GM21737 (cell line): ENCODE measurements around the gene KCP.
"Not testable (repeated sequence)": the region's sequence is repeated elsewhere in the genome, so short reads cannot be mapped to it uniquely, and the experiment has no call there.

Experiments
- ATAC-seq: cut with Tn5 transposase; IDR thresholded peaks from one replicate; pipeline ENCODE4 v1.9.1; 2021; ENCODE audit warnings: mild to moderate bottlenecking, moderate library complexity; ENCODE audit not compliant: unreplicated experiment

KCP gene

DNA sequence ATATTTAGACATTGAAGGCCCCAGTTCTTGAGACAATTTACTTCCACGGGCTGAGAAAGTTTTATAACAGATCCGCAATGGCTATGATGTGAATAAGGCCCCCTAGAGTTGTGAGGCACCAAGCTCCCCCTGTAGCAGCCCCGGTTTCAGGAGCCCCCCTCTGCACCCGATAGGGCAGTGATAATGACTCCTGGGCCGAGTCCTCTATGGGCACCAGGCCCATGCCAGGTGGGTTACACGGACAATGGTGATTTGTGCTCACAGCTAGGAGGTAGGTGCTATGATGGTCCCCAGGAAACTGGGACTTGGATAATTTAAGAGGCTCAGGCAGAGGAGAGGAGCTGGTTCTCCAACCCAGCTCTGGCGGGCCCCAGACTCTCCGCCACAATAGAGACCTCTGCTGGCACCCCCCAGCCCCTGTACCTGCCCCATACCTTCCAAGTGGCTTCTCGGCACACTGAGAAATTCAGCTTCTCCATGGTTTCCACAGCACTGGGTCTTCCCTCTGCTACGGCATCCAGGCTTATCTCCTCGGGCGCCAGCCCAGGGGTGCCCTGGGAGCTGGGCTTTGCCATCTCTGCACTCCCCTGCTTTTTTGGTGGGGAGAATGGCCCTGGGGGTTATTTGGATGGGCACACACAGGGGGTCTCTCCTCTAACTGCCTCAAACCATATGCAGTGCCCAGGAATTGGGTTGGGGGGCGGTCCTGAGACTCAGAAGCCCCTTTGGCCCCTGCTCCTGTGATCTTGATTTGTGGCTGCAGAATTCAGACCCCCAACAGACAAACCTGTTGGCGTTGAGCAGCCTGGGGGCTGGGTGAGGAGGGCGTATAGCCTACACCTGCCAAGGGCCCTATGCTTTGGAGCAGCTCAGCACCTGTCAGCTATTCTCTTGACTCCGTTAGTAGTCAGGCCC lies 12.2 kb upstream of the KCP start:
- no peak for ATAC-seq

DNA sequence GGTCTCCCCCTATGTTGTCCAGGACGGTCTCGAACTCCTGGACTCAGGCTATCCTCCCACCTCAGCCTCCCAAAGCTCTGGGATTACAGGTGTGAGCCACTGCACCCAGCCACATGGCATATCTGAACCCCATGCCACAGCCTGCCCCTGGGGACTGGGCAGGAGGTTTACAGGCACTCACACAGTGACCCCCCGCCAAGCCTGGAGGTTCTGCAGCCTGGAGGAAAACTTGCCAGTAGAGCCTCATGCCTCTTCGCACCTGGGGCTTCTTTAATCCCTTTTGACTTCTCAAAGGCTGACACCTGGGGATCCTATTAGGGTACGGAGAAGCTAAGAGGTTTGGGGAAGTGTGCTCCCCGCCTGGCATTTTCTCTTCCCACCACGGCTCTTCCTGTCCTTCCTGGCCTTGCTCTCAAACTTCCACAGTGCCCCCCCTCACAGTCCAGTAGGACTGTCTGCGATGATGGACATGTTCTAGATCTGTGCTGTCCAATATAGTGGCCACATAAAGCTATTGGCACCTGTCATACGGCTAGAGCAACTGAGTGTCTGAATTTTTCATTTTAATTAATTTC lies 11.4 kb upstream of the KCP start:
- ATAC-seq: no peak

DNA sequence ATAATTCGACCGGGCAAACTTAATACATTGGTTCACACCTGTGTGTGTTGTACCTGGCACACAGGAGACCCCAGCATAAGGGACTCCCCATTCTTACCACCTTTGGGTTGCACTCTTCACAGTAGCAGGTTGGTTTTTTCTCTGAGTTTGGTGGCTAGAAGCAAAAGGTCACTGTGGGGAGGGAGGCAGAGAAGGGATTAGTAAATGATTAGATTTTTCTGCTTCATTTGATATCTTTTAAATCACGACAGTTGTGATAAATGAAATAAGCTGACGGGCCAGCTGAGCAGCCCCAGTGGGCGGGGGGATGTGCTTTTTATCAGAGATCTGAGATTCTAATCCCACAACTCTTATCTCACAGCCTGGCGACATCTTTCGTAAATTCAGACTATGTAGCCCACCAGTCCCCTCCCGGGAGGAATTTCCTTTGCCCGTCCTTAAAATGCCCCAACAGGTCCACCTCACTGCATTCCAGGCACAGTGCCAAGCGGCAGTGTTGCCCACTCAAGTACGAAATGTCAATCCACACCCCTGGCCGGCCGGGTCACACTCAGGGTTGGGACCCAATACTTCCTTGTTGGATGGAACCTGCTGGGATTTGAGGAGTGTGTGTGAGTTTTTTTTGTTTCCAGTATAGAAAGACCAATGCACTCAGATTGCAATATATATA lies 10.5 kb upstream of the KCP start:
- ATAC-seq: no peak

DNA sequence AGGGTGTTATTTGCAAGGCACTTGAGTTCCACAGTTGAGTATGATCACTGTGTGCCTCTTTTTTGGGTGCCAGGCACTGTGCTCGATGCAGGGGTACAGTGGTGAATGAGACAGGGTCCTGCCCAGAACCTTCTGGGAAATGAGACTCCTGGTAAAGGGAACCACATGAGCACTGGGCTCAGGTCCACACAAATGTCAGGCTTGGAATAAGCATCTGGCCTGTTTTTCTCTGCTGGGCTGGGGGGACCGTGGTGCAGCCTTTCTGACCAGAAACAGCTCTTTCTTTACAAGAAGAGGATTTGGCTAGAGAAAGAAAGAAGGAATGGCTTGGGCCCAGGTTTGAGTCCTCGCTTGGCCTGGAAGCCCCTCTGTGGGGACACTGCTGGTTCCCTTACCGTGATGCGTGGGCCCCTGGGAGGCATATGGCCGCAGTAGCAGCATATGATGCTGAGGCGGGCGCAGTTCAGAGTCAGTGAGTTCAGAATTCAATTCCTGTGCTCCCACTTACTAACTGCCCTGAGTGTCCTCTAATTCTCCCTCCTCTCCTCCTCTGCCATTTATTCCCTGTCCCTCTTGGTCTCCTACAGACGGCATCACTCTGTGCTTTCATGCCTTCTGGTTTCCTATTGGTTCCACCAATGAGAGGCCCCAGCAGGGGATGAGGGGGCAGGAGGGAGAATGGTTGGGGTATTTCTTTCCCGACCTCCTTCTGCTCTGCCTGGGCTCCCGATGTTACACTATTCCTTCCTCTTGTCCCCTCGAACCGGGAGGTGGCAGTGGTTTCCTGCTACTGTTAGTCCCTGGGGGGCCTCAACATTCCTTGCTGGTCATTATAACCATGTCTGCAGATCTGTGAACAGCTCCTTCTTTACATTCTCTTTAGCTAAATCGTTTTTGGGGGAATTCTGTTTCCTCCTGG lies 9.6 kb upstream of the KCP start:
- no peak for ATAC-seq

DNA sequence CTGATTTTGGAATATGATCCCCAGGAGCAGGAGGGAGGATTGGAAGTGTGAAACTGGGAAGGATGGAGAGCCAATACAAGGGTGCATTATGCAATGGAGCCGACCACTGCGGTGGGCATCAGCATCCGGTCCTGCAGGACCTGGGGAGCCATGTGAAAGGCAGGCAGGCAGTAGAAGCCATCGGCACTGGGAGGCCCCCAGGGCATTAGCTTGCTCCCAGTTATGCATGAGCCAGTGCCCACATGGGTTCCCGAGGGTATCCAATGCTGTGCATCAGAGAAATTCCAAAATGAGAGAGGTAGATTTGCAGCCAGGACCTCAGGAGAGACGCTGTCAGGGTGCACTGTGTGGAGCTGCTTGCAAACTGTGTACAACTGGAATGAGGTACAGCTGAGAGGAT lies 8.7 kb upstream of the KCP start:
- no peak for ATAC-seq

DNA sequence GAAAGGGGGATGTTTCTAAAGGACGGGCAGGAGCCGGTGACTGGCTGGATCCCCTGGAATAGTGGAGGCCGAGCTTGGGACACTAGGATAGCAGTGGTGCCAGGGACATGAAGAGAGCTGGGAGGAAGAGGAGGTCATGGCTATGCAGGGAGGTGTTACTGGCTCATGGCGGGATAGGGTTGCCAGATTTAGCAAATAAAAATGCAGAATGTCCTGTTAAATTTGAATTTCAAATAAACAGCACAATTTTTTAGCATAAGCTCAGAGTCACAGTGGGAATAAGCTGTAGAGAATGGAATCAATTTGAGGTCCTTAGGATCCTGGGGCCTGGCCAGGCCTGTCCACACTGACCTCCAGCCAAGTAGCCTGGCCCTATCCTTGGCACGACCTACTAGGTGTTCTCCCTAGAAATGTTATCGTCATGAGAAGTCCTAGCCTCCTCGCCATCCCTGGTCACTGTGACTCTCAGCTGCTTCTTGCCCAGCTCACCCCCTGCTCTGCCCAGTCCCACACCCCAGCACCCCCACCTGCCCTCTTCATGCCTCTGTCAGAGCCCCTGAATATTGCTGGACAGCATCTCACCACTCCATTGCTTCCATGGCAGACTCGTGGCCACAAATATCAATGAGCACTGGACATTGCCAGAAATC lies 7.6 kb upstream of the KCP start:
- ATAC-seq: no peak

DNA sequence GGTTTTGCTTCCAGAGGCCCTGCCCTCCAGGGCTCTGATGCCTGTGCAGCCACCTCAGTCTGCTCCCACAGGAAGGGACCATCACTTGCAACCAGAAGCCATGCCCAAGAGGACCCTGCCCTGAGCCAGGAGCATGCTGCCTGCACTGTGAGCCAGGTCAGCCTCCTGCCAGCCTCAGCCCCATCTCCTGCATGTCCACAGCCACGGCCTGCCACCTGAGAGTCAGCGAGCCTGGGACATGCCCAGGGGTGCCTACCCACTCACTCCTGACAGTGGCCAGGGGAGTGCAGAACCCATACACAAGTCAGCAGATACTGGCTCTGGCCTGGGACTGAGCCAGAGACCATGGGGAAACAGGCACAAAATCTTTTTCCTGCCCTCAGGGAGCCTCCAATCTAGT lies 6.6 kb upstream of the KCP start:
- ATAC-seq: no peak

DNA sequence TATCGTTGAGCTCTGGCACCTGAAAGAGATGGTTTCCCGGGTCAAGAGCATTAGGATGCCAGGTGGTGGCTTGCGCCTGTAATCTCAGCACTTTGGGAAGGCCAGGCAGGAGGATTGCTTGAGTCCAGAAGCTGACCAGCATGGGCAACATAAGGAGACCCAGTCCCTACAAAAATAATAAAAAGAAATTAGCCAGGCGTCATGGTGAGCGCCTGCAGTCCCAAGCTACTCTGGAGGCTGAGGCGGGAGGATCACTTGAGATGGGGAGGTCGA lies 6.1 kb upstream of the KCP start:
- ATAC-seq: no peak

DNA sequence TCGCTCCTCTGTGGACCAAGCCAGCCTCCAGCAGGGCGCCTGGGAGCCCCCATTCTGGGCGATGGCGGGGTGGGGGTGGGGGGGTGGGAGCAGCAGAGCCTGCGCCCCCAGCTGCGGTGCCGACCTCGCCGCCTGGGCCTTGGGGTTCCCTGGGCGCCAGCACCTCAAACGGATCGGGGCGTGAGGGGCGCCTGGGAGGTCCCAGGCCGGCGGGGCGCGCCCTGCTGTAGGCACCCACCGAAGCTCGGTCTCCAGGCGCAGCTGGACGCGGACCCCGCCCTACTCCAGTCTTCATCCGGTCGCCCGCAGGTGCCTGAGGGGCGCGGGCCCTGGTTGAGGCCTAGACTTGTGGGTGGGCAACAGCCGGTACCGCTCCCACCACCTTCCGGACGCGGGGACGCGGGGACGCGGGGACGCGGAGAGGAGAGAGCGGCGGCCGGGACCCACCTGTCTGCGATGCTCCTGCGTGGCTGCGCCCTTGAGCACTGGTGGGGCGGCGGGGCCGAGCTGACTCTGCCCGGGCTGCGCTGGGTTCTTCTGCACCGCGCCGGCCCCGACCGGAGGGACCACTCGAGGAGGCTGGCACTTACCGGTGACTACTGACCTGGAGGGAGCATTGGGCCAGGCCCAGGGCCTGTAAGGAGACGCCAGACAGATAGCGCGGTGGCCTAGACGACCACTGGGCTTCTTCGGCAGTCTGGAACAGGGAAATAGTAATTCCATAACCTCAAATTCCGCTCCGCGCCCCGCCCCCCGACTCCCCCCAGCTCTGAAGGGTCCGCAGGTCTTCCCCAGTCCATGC lies 5.5 kb upstream of the KCP start:
- ATAC-seq: no peak

DNA sequence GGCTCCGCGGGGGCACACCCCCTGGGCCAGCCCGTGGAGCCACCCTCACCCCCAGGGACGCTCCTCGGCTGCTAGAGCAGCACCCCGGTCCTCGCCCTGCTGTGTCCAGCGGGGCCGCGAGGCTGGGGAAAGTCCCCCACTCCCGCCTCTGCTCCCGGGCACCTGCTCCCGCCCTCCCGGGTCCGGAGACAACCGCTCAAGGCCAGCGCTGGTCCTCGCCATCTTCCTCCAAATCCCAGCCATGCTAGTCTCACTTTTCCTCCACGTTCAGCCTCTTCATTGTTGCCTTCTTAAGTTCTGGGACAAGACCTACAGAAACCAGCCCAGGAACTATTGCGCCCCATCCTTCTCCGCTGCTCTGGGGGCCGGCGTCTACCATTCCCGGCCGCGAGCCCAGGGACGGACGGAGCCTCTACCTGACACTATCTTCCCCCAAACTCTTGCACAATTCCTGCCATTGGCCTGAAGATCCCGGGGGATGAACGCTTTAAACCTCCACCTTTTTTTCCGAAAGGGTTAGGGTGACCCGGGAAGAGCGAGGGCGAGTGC lies 4.8 kb upstream of the KCP start:
- ATAC-seq: no peak

DNA sequence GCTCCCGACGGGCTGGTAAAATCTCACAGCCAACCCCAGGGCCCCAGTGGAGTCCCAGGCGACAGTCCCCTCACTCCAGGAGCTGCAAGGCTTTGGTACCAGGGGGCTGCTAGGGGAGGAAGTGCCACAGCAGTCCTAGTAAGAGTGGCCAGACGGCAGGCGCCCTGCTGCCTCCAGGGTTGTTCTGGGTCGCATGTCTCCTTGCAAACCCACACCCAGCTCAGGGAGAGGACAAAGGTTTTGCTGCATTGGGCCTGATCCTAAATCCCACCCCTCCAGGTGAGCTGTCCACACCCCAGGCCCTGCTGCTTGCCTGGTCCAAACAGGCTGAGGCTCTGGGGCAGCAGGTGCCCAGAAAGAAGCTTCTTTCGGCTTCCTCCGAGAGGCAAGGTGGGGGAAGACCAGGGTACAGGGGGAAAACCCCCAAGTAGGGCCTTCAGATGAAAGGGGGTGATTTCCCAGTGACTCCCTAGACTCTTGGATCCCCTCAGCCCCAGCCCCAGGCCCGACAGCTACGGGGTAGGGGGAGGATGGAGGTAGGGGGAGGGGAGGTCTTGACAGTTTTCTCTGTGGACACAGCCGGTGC lies 4.2 kb upstream of the KCP start:
- peak; percentile 55 for ATAC-seq

DNA sequence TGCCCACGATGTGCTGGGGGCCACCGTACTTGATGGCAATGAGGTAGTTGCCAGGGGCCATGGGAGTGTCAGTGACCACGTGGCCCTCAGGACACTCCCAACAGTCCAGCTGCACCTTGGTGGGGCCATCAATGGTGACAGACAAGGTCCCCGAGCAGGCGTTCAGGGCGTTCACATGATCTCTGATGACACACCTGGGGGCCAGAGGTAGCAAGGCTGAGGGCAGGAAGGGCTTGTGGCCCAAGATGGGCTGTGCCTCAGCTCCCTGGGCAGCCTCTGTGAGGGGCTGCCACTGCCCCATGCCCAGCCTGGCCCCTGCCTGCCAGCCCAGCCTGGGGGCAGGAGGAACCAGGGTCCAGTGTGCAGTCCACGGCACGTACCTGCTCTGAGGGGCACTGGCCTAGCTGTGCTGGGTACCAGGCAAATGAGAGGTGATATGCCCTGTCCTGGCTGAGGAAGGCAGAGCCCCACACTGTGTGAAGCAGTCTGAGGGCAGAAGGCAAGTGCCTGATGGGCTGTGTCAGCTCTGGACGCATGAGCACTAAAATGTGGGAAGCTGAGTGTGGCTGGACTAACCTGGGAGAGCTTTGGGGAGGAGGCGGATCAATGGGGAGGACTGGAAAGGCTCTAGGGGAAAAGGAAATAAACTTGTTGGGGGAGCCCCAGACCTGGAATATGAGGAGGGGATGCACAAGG lies 3.5 kb upstream of the KCP start:
- no peak for ATAC-seq

DNA sequence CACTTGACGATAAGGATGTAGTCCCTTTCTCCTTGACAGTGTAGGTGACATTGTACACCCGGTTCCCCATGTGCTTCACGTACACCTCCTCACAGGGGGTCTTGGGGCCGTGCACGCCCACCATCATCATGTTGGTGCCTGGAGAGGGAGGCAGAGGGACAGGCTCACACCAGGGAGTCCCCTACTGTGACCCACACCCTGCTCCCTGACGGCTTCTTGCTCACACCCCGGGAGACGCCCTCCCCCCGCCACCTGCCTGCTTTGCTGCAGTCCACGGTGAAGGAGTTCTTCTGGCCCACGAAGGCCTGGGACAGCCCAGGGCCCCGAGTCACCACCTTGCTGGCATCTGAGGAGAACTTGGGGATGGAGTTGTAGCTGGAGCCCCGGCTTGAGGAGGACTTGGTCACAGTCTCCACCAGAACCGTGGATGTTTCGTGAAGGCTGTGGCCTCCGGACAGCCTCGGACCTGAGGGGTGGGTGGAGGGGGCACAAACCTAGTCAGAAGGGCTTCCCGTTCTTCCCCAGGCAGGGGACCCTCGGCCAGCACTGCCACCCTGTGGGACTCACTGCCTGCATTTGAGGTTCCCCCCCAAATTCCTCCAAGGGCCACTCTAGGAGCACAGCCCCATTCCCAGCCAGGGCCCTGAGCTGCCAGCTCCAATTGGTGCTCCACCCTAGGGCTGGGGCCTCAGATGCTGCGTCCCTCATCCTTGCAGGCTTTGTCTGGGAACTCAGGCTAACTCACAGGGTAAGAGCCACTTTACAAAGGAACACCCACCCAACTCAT lies 2.4 kb upstream of the KCP start:
- not testable (repeated sequence) for ATAC-seq

DNA sequence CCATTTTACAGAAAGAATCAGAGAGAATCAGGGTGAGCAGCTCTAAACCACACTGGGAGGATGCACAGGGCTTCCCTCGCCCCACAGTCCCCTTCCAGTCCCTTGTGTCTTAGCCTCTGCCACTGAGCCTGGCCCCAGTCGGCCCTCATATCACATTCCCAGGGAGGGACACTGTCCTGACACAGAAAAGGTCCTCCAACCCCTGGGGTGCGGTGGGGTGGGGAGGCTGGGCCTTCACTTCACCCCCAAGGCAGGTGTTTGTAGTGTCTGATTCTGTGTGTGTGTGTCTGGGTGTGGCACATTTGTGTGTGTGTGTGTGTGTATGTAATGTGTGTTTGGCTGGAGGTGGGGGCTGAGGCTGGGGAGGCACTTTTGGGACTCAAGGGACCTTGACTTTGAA lies 1.8 kb upstream of the KCP start:
- ATAC-seq: no peak

DNA sequence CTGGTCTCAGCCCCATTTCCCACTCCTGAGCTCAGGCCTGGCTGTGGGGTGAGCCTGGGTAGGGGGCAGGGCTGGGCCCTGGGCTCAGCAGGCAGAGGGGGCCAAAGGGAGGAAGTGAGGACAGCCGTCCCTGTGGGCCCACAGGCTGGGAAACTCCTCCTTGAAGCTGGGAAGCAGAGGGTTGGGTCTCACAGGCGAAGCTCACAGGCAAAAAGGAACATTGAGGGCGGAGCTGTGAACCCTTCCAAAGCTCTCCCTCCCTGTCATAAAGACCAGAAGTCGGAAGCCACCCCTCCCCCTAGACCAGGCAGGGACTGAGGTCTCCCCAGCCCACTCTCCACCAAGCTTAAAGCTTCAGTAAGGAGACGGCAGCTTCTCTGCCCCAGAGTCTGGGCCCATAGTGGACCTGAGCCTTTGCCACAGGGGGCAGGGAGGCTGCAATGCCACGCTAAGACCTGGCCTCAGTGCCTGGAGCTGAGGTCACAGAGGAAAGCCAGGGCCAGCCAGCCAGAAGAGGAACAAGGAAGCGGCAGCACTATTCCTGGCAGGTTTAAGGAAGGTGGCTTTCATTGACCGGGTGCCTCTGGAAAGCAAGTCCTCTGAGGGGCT lies 1.0 kb upstream of the KCP start:
- no peak for ATAC-seq

DNA sequence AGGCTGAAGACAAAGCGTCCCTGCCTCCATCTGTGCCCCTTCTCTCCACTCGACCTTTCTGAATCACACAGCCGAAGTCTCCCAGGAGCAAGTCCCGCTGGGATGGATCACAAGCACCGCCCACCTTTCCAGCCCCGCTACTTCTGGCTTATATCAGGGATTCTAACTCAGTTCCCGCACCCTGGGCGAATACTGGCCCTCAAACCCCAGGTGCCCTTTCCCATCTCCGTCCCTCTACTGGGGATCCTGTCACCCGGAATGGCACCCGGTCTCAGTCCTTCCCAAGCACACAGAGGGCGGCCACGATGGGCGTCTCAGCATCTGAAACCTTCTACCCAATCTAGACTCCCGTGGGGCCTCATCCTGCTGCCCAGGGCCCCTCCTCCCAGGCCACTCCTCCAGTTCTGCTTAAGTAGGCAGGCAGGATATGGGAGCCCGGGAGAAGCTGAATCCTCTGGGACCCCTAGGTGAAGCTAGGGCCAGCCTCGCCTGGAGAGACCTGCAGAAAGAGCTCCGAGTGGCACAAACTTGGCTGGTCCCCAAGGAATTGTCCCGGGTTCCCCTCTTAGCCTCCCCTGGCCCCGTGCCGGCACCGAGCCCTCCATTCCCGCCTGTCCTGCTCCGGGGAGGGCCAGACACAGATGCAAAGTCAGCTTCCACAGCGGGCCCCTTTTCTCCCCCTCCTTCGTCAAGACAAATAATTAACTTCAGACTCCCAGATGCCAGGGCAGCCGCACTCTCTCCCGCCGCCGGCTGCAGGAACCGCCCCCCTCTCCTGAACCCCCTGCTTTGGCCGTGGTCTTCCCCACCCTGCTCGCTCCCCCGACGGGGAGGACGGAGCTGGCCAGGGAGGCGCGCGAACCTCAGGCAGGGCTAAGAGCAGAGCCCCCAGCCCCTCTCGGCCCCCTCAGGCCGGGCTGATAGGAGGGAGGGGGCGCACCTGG lies 612 bp downstream of the KCP start:
- ATAC-seq: no peak
